ENCODE results near the gene PRR18. TPM values are rescaled to one million over a fixed set of nuclear protein-coding genes. Genes with fewer than 3 reads are reported as not detected.
A peak's percentile ranks its signal among the peaks of the same experiment; 100 is the strongest.

The PRR18 gene
- total and polyA plus RNA-seq, 2 of the 13 experiments (the other 11 are each of a cell fraction or from before 2014, with no cell fraction given), result 0.04 TPM

DNA sequence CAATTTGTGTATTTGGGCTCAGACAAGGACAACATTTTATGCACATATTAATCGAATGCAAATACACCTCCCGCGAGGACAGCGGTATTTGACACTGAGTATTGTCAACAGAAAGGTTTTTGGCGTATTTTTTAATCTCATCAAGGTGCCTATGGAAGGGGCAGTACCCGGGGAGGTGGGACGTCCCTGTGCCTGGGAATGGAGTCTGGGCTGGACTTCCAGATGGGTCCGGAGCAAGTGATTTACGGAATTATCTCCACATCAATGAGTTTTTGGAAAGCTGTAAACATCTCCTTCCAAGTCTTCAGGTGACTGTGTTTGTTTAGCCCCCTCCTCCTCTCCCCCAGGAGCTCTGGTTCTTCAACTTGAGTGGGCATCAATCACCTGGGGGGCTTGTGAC, 39.8 kb downstream of the PRR18 start:
- Histone ChIP-seq H3K27ac (ENCODE audit: extremely low read length, insufficient read depth, low read length) (no peak overlapping the region), H3K4me2 (ENCODE audit: low read depth, low read length) (no peak overlapping the region), H3K27me3 (ENCODE audit: control insufficient read depth in 1 of 2, insufficient read depth in 2 of 2, low read length in 2 of 2) (peaks cover 10 to 56% of the 10 kb centered on the region in 2 experiments; a peak in 4 of 5 replicates), H3K4me1 (ENCODE audit: insufficient read depth, low read length) (no peaks in the 10 kb centered on the region), H2AFZ (ENCODE audit: low read length) (no peak overlapping the region), H3K36me3 (replicated peaks in 1 of 2; ENCODE audit: control insufficient read depth in 1 of 2, insufficient read depth in 2 of 2, low read length in 2 of 2) (no peaks in the 10 kb centered on the region), H3K4me3 (replicated peaks in 1 of 3; ENCODE audit: insufficient read depth in 1 of 3, low read depth in 2 of 3, low read length in 3 of 3) (no peak overlapping the region), H3K9ac (ENCODE audit: insufficient read depth, low read depth, low read length) (no peak overlapping the region), H3K79me2 (ENCODE audit: insufficient read depth, low read length) (no peaks in the 10 kb centered on the region), H3K9me3 (ENCODE audit: low read length) (no peaks in the 10 kb centered on the region), H4K20me1 (ENCODE audit: insufficient read depth, low read length) (no peaks in the 10 kb centered on the region)
- ChIA-PET CTCF (ENCODE audit: low intra/inter-chr PET ratio, low total read pairs) (no interaction called here), POLR2A (no interaction called here)
- no TSS peak for BruUV-seq (replicated peaks)
- TF ChIP-seq EZH2 (conservative IDR thresholded peaks at IDR 0.05; ENCODE audit: low read depth, low read length), result 0 out of 2 replicates have a peak, but pooled peaks have one; percentile 54
- TF ChIP-seq, protein P1, sequence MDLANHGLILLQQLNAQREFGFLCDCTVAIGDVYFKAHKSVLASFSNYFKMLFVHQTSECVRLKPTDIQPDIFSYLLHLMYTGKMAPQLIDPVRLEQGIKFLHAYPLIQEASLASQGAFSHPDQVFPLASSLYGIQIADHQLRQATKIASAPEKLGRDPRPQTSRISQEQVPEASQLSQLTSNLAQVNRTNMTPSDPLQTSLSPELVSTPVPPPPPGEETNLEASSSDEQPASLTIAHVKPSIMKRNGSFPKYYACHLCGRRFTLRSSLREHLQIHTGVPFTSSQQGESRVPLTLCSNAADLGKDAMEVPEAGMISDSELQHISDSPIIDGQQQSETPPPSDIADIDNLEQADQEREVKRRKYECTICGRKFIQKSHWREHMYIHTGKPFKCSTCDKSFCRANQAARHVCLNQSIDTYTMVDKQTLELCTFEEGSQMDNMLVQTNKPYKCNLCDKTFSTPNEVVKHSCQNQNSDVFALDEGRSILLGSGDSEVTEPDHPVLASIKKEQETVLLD (CRISPR knock-in tag; IDR thresholded peaks at IDR 0.05; ENCODE audit: low read depth), result no peak
- WGBS (ENCODE audit: low lambda C conversion rate), result 4% methylated on average over 9 of the region's 9 CpGs
- no peak for FAIRE-seq
- no peak for ATAC-seq
- DNase-seq (ENCODE audit: low spot score), result no peak
- in situ Hi-C loops (cut with HindIII; ENCODE audit: extremely low pct_ligation_motif_present, low pct_unique_long_range_greater_than_20kb), result no loop called here
- intact Hi-C loops (cut with micrococcal nuclease; ENCODE audit: unreplicated experiment), result no loop called here

DNA sequence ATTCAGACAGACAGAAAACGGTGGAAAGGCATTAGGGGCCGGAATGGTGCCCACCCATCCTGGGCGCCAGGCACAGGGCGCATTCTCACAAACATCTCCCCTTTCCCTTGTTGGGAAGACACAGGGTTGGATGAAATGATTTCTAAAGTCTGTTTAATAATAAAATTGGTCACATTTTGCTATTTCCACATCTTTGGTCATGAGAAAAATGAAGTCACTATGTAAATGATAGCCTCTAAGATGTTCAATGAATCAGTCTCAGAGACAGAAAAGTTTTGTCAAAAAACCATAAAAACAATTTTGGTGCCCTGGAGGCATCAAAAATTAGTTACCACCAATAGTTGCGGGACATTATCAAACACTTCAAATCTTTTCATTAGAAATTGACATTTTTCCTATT, 40.7 kb downstream of the PRR18 start:
- Histone ChIP-seq H2AFZ (ENCODE audit: low read length) (no peak overlapping the region), H3K4me3 (replicated peaks in 1 of 3; ENCODE audit: insufficient read depth in 1 of 3, low read depth in 2 of 3, low read length in 3 of 3) (no peak overlapping the region), H3K4me1 (ENCODE audit: insufficient read depth, low read length) (no peaks in the 10 kb centered on the region), H3K9ac (ENCODE audit: insufficient read depth, low read depth, low read length) (no peak overlapping the region), H3K27me3 (ENCODE audit: control insufficient read depth in 1 of 2, insufficient read depth in 2 of 2, low read length in 2 of 2) (peaks cover 10 to 63% of the 10 kb centered on the region in 2 experiments; a peak in 4 of 5 replicates), H4K20me1 (ENCODE audit: insufficient read depth, low read length) (no peaks in the 10 kb centered on the region), H3K36me3 (replicated peaks in 1 of 2; ENCODE audit: control insufficient read depth in 1 of 2, insufficient read depth in 2 of 2, low read length in 2 of 2) (no peaks in the 10 kb centered on the region), H3K9me3 (ENCODE audit: low read length) (no peaks in the 10 kb centered on the region), H3K79me2 (ENCODE audit: insufficient read depth, low read length) (no peaks in the 10 kb centered on the region), H3K4me2 (ENCODE audit: low read depth, low read length) (no peak overlapping the region), H3K27ac (ENCODE audit: extremely low read length, insufficient read depth, low read length) (no peak overlapping the region)
- 32% methylated on average over 5 of the region's 5 CpGs for WGBS (ENCODE audit: low lambda C conversion rate)
- CTCF ChIA-PET (ENCODE audit: low intra/inter-chr PET ratio, low total read pairs), result no interaction called here
- in situ Hi-C loops (cut with HindIII; ENCODE audit: extremely low pct_ligation_motif_present, low pct_unique_long_range_greater_than_20kb) (no loop called here), intact Hi-C loops (cut with micrococcal nuclease; ENCODE audit: unreplicated experiment) (no loop called here)
- POLR2A ChIA-PET, result no interaction called here
- FAIRE-seq (no peak), DNase-seq (ENCODE audit: low spot score) (no peak), ATAC-seq (no peak)
- BruUV-seq (replicated peaks), result no TSS peak
- TF ChIP-seq MIXL1 (CRISPR knock-in tag; IDR thresholded peaks at IDR 0.05) (no peak), ZNF562 (CRISPR knock-in tag; IDR thresholded peaks at IDR 0.05; ENCODE audit: borderline replicate concordance) (no peak), CENPT (CRISPR knock-in tag; IDR thresholded peaks at IDR 0.05; ENCODE audit: low read depth) (no peak)
- TF ChIP-seq, protein P2, sequence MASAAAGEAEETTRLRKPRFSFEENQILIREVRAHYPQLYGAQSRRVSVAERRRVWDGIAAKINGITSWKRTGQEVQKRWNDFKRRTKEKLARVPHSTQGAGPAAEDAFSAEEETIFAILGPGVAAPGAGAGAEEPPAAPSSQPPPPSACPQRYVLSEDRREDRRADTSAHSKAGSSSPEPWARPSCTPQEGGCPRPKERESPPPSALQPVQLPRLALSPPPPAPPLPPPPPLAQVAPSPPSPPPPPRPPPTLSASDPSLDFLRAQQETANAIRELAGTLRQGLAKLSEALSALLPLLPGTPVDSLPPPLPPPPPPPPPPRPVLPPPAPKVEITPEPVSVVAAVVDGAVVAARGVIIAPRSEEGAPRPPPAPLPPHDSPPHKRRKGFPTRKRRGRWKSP (CRISPR knock-in tag; IDR thresholded peaks at IDR 0.05), result no peak
- TF ChIP-seq, protein P3, sequence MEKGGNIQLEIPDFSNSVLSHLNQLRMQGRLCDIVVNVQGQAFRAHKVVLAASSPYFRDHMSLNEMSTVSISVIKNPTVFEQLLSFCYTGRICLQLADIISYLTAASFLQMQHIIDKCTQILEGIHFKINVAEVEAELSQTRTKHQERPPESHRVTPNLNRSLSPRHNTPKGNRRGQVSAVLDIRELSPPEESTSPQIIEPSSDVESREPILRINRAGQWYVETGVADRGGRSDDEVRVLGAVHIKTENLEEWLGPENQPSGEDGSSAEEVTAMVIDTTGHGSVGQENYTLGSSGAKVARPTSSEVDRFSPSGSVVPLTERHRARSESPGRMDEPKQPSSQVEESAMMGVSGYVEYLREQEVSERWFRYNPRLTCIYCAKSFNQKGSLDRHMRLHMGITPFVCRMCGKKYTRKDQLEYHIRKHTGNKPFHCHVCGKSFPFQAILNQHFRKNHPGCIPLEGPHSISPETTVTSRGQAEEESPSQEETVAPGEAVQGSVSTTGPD (CRISPR knock-in tag; IDR thresholded peaks at IDR 0.05), result no peak
- TF ChIP-seq, protein P4, sequence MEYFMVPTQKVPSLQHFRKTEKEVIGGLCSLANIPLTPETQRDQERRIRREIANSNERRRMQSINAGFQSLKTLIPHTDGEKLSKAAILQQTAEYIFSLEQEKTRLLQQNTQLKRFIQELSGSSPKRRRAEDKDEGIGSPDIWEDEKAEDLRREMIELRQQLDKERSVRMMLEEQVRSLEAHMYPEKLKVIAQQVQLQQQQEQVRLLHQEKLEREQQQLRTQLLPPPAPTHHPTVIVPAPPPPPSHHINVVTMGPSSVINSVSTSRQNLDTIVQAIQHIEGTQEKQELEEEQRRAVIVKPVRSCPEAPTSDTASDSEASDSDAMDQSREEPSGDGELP (IDR thresholded peaks at IDR 0.05; ENCODE audit: borderline replicate concordance, low read depth), result no peak
- TF ChIP-seq, protein P5, sequence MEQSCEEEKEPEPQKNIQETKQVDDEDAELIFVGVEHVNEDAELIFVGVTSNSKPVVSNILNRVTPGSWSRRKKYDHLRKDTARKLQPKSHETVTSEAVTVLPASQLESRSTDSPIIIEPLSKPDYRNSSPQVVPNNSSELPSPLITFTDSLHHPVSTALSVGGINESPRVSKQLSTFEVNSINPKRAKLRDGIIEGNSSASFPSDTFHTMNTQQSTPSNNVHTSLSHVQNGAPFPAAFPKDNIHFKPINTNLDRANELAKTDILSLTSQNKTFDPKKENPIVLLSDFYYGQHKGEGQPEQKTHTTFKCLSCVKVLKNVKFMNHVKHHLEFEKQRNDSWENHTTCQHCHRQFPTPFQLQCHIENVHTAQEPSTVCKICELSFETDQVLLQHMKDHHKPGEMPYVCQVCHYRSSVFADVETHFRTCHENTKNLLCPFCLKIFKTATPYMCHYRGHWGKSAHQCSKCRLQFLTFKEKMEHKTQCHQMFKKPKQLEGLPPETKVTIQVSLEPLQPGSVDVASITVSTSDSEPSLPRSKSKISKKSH (CRISPR knock-in tag; IDR thresholded peaks at IDR 0.05; ENCODE audit: borderline replicate concordance), result no peak
- TF ChIP-seq, protein P6, sequence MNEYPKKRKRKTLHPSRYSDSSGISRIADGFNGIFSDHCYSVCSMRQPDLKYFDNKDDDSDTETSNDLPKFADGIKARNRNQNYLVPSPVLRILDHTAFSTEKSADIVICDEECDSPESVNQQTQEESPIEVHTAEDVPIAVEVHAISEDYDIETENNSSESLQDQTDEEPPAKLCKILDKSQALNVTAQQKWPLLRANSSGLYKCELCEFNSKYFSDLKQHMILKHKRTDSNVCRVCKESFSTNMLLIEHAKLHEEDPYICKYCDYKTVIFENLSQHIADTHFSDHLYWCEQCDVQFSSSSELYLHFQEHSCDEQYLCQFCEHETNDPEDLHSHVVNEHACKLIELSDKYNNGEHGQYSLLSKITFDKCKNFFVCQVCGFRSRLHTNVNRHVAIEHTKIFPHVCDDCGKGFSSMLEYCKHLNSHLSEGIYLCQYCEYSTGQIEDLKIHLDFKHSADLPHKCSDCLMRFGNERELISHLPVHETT (CRISPR knock-in tag; conservative IDR thresholded peaks at IDR 0.05), result no peak

All from HepG2 (cell line).